ENCODE data around the gene GGACT. TPM values are rescaled to one million over a fixed set of nuclear protein-coding genes. Genes with fewer than 3 reads are reported as not detected.
A peak's percentile ranks its signal among the peaks of the same experiment; 100 is the strongest.

The GGACT gene
- total RNA-seq, 2 donors from 2014 or later: 2.7 to 6.6 TPM

DNA sequence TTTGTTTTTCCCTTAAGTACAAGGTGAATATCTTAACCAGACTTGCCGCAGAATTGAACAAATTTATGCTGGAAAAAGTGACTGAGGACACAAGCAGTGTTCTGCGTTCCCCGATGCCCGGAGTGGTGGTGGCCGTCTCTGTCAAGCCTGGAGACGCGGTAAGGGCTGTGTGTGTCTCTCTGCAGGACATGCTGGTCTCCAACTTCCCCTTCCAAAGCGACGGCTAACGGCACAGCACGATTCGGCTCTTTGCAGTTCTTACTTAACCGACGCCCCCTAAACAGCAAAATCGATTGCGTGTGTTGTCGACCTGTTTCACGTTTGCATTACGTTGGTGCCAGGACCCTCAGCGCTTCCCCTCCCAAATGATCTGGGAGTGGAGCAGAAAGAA, 73.2 kb downstream of the GGACT start:
- H3K27ac ChIP-seq (ENCODE audit: low read depth, low read length): no peak overlapping the region

DNA sequence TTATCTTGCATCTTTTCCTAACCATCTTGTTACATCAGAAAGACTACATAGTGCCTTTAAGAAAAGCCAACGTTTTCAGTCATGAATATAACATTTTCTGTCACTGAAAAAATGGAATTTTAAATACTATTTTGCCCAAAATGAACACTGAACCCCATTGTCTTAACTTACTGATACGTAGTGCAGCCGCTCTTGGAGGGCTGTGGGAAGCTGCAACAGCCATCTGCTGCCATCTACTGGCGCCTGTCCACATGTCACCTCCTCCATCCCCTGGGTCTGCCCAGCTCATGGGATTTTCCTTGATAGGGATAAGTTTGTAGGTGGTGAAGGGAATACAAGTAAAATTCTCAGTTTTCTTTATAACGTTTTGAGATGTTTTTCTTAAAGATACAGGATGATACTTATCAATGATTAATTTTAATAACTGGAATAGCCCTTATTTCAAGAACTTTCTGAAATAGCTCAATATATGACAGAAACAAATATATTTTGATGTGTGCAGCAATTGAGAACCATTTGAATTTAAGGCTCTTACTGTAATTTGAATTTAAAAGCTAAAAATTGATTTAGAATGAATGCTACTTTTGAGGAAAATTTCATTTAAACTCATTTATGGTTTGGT, 73.7 kb downstream of the GGACT start:
- Mint-ChIP-seq H3K27me3 (ENCODE audit: insufficient read depth) (no peaks in the 10 kb centered on the region), H3K36me3 (ENCODE audit: low read depth) (peaks cover 15% of the 10 kb centered on the region), H3K27ac (no peak overlapping the region), H3K4me1 (peaks cover 56% of the 10 kb centered on the region), H3K4me3 (no peak overlapping the region), H3K9me3 (no peaks in the 10 kb centered on the region)
- H3K36me3 ChIP-seq (ENCODE audit: control insufficient read depth, insufficient read depth, low read length): peaks cover 12% of the 10 kb centered on the region
- no peak overlapping the region for H3K4me3 ChIP-seq (ENCODE audit: low read length)
- no peaks in the 10 kb centered on the region for H3K9me3 ChIP-seq (ENCODE audit: control insufficient read depth, low read length)
- no peaks in the 10 kb centered on the region for H3K4me1 ChIP-seq (ENCODE audit: control insufficient read depth, insufficient read depth, low read length)
- H3K9ac ChIP-seq (ENCODE audit: extremely low read depth, low read length, poor library complexity, severe bottlenecking): no peak overlapping the region
- 5 to 14% methylated on average over 1 to 5 of the region's 5 CpGs for WGBS, 2 experiments (ENCODE audit: insufficient coverage in 1 of 2, insufficient read length in 1 of 2)
- no peaks in the 10 kb centered on the region for H3K27me3 ChIP-seq (ENCODE audit: control insufficient read depth, insufficient read depth, low read length, poor library complexity, severe bottlenecking)
- H3K27ac ChIP-seq (ENCODE audit: low read depth, low read length): no peak overlapping the region
- peak; percentile 93 for DNase-seq
- TF ChIP-seq, protein P1, sequence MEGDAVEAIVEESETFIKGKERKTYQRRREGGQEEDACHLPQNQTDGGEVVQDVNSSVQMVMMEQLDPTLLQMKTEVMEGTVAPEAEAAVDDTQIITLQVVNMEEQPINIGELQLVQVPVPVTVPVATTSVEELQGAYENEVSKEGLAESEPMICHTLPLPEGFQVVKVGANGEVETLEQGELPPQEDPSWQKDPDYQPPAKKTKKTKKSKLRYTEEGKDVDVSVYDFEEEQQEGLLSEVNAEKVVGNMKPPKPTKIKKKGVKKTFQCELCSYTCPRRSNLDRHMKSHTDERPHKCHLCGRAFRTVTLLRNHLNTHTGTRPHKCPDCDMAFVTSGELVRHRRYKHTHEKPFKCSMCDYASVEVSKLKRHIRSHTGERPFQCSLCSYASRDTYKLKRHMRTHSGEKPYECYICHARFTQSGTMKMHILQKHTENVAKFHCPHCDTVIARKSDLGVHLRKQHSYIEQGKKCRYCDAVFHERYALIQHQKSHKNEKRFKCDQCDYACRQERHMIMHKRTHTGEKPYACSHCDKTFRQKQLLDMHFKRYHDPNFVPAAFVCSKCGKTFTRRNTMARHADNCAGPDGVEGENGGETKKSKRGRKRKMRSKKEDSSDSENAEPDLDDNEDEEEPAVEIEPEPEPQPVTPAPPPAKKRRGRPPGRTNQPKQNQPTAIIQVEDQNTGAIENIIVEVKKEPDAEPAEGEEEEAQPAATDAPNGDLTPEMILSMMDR (conservative IDR thresholded peaks at IDR 0.05): peak; percentile 99

More for the DNA sequence above, 73.2 kb downstream of the GGACT start:
- Histone ChIP-seq H3K27me3 (ENCODE audit: control insufficient read depth, insufficient read depth, low read length, poor library complexity, severe bottlenecking) (no peaks in the 10 kb centered on the region), H3K4me1 (ENCODE audit: control insufficient read depth, insufficient read depth, low read length) (no peaks in the 10 kb centered on the region), H3K4me3 (ENCODE audit: low read length) (no peak overlapping the region), H3K9ac (ENCODE audit: extremely low read depth, low read length, poor library complexity, severe bottlenecking) (no peak overlapping the region), H3K36me3 (ENCODE audit: control insufficient read depth, insufficient read depth, low read length) (peaks cover 12% of the 10 kb centered on the region), H3K9me3 (ENCODE audit: control insufficient read depth, low read length) (no peaks in the 10 kb centered on the region)
- TF ChIP-seq, protein P1 (conservative IDR thresholded peaks at IDR 0.05): no peak
- Mint-ChIP-seq H3K36me3 (ENCODE audit: low read depth) (peaks cover 18% of the 10 kb centered on the region), H3K27ac (no peak overlapping the region), H3K27me3 (ENCODE audit: insufficient read depth) (no peaks in the 10 kb centered on the region), H3K4me1 (peaks cover 52% of the 10 kb centered on the region), H3K9me3 (no peaks in the 10 kb centered on the region), H3K4me3 (no peak overlapping the region)
- WGBS, 2 experiments (ENCODE audit: insufficient coverage in 1 of 2, insufficient read length in 1 of 2): 79 to 89% methylated on average over 19 to 20 of the region's 20 CpGs
- DNase-seq: peak; percentile 53

DNA sequence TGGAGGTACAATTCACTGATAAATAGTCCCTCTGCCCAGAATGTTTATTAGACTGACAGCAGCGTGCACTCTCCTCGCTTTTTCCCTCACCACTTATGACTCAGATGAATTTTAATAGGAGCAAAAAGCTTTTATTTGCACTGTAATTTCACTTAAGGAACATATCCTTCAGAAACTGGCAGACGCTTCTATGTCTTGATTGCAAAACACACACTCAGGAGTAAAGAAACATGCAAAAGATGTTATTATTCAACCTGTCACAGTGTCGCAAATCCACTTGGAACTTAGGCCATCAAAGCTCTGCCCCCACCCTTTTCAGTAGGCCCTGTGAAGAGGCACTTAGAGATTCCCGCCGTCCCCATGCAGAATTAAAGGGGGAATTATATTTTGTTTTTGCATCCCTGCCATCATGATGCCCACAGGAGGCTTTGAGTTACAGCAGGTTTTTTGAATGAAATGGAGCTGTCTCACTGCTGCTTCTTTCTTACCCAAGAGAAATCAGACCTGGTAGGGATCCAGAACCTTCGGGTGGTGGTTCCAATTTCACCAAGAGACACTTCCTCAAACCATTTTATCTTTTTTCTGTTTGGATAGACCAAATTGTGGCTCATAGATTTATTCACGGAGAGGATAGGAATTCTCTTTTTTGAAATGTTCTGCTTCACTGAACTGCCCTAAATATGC, 74.5 kb downstream of the GGACT start:
- Histone ChIP-seq H3K36me3 (ENCODE audit: control insufficient read depth, insufficient read depth, low read length) (peaks cover 12% of the 10 kb centered on the region), H3K27me3 (ENCODE audit: control insufficient read depth, insufficient read depth, low read length, poor library complexity, severe bottlenecking) (no peaks in the 10 kb centered on the region), H3K27ac (ENCODE audit: low read depth, low read length) (no peak overlapping the region), H3K4me1 (ENCODE audit: control insufficient read depth, insufficient read depth, low read length) (peaks cover 1% of the 10 kb centered on the region), H3K9ac (ENCODE audit: extremely low read depth, low read length, poor library complexity, severe bottlenecking) (no peak overlapping the region), H3K4me3 (ENCODE audit: low read length) (no peak overlapping the region), H3K9me3 (ENCODE audit: control insufficient read depth, low read length) (no peaks in the 10 kb centered on the region)
- TF ChIP-seq, protein P1 (conservative IDR thresholded peaks at IDR 0.05): no peak
- peaks cover 63% of the 10 kb centered on the region for H3K4me1 Mint-ChIP-seq
- no peaks in the 10 kb centered on the region for H3K9me3 Mint-ChIP-seq
- WGBS, 2 experiments (ENCODE audit: insufficient coverage in 1 of 2, insufficient read length in 1 of 2): 75 to 85% methylated on average over 7 to 8 of the region's 8 CpGs
- peak; percentile 41 for DNase-seq
- H3K27me3 Mint-ChIP-seq (ENCODE audit: insufficient read depth): no peaks in the 10 kb centered on the region
- H3K27ac Mint-ChIP-seq: no peak overlapping the region
- H3K4me3 Mint-ChIP-seq: no peak overlapping the region
- peaks cover 14% of the 10 kb centered on the region for H3K36me3 Mint-ChIP-seq (ENCODE audit: low read depth)

All from endodermal cell (in vitro differentiated cells).